Activated CD4-positive, alpha-beta memory T cell treated with anti-CD3 and anti-CD28 coated beads for 36 hours (primary cell): ENCODE results near the gene FAM98B. TPM values are rescaled to one million over a fixed set of nuclear protein-coding genes. Genes with fewer than 3 reads are reported as not detected.
A peak's percentile ranks its signal among the peaks of the same experiment; 100 is the strongest.

ENCODE experiments used
- CTCF ChIA-PET: fragments of 350-600 bp; sonication (Branson Sonifier 250); formaldehyde crosslinking; loops from one replicate; lab custom pipeline; 2021; ENCODE audit warnings: antibody characterized with exemption, inconsistent platforms; lab: Charles Lee
- POLR2A ChIA-PET: fragments of 350-600 bp; sonication (Branson Sonifier 250); formaldehyde crosslinking; loops from one replicate; lab custom pipeline; 2021; ENCODE audit warnings: antibody characterized with exemption; lab: Charles Lee
- DNase-seq: peaks from one replicate; pipeline ENCODE4 v3.0.0-alpha.2; 2020
- H3K27ac Mint-ChIP-seq: one replicate; pipeline ENCODE4 v1.8.0; 2021; ENCODE audit warnings: mixed read lengths
- H3K27me3 Mint-ChIP-seq: one replicate; pipeline ENCODE4 v1.8.0; 2021; ENCODE audit warnings: mixed read lengths
- H3K36me3 Mint-ChIP-seq: one replicate; pipeline ENCODE4 v1.8.0; 2021; ENCODE audit warnings: mixed read lengths
- H3K4me1 Mint-ChIP-seq: one replicate; pipeline ENCODE4 v1.8.0; 2021; ENCODE audit warnings: low read depth, mixed read lengths
- H3K4me3 Mint-ChIP-seq: one replicate; pipeline ENCODE4 v1.8.0; 2021; ENCODE audit warnings: mild to moderate bottlenecking, mixed read lengths
- H3K9me3 Mint-ChIP-seq: one replicate; pipeline ENCODE4 v1.8.0; 2021; ENCODE audit warnings: mixed read lengths
- intact Hi-C: fragments of 100-400 bp; cut with micrococcal nuclease; formaldehyde crosslinking; loops from one replicate; pipeline ENCODE4 v1.15.1; 2023
- total RNA-seq, 2 experiments: library from RNA; stranded (reverse); gene quantifications; one replicate each; pipeline ENCODE4 v1.2.3, GENCODE V29; 2021

FAM98B gene
- 10 to 100 TPM; 40.2 to 44.7 TPM for total RNA-seq

GRCh38 chr15:38453971-38454695 lies at the start of gene FAM98B:
FAM98B (plus strand) TSS chr15:38454127; CDS start chr15:38454162, 35 bp downstream.
- Mint-ChIP-seq H3K4me3 (peak within 1 kb of the TSS; percentile 93), H3K36me3 (peaks cover 3% of the 10 kb centered on the region), H3K9me3 (no peaks in the 10 kb centered on the region), H3K4me1 (peaks cover 22% of the 10 kb centered on the region), H3K27ac (peak within 1 kb of the TSS; percentile 89), H3K27me3 (no peaks in the 10 kb centered on the region)
- CTCF ChIA-PET: interaction anchor here (0.6 to 3.4 kb wide), 18 partner anchors 9 to 1302 kb away, joined by 3 to 65 read pairs (median 5); partner anchors contain the start of gene RASGRP1
- POLR2A ChIA-PET: interaction anchor here (0.8 to 1.8 kb wide), 12 partner anchors 12 to 246 kb away, joined by 3 to 10 read pairs (median 4); no protein-coding TSS in a partner anchor
- peak; percentile 93 for DNase-seq
- intact Hi-C loops: no loop called here

DNA sequence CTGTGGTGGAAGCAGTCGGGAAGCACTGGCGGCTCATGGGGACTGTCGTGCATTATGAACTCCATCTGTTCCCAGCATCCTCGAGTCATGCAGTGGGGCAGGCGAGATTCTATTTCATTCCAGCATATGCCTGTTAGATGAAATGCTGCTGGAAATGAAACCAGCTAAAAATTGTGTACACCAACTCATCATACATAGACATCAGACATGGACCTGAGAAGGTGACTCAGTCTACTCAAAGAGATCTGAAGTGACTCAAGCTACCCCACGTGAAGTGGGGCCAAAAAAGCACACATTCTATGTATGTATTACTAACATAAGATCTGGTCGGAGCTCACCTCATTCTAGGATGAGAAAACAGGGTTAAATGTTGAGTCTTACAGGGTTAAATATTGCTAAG lies 47.5 kb upstream of the FAM98B start:
- H3K4me1 Mint-ChIP-seq: no peaks in the 10 kb centered on the region
- DNase-seq: no peak
- peaks cover 8% of the 10 kb centered on the region for H3K27me3 Mint-ChIP-seq
- POLR2A ChIA-PET: no interaction called here
- intact Hi-C loops: no loop called here
- no peaks in the 10 kb centered on the region for H3K9me3 Mint-ChIP-seq
- no peaks in the 10 kb centered on the region for H3K36me3 Mint-ChIP-seq
- CTCF ChIA-PET: no interaction called here
- H3K4me3 Mint-ChIP-seq: no peak overlapping the region
- no peak overlapping the region for H3K27ac Mint-ChIP-seq

DNA sequence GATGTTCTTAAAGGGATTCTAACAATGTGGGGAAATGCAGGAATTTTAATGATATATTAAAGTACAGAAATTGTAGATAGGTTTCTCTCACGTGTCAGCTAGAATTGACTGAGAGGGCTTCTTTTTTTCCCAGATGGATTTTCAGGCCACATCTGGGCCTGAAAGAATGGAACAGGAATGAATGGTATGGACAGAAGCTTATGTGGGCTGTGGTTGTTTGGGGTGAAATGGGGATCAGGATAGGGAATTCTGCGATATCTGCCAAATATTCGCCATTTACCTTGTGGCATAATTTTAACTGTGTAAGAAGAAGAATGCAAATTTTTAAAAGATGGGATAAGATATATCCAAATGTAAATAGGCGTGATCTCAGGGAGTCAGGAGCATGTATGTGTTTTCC lies 45.4 kb upstream of the FAM98B start:
- no peak overlapping the region for H3K27ac Mint-ChIP-seq
- H3K4me3 Mint-ChIP-seq: no peak overlapping the region
- intact Hi-C loops: no loop called here
- peaks cover 11% of the 10 kb centered on the region for H3K27me3 Mint-ChIP-seq
- no peaks in the 10 kb centered on the region for H3K9me3 Mint-ChIP-seq
- CTCF ChIA-PET: no interaction called here
- DNase-seq: no peak
- POLR2A ChIA-PET: no interaction called here
- H3K36me3 Mint-ChIP-seq: no peaks in the 10 kb centered on the region
- H3K4me1 Mint-ChIP-seq: no peaks in the 10 kb centered on the region

DNA sequence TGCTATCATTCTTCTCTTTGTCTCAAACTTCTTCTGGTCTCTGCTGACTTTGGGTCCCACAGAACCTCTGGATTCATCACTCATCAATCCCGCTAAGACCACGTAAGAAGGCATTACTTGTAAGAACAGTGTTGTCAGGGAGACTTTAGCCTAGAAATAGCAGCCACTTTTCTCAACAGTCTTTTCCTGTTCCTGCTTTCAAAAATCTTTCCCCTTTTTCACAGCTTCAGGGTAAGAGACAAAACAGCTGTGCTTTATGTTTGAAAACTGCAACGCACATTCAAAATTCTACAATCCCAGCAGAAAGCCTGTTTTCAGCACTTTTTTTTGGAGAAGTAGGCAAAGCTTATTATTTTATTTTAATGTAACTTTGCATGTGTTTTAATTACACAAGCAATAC lies 42.0 kb upstream of the FAM98B start:
- no peak overlapping the region for H3K27ac Mint-ChIP-seq
- H3K27me3 Mint-ChIP-seq: peaks cover 17% of the 10 kb centered on the region
- H3K9me3 Mint-ChIP-seq: no peaks in the 10 kb centered on the region
- ChIA-PET POLR2A (no interaction called here), CTCF (interaction anchor here (1.2 to 1.5 kb wide), 2 partner anchors 14 to 56 kb away, joined by 3 read pairs; no protein-coding TSS in a partner anchor)
- H3K4me1 Mint-ChIP-seq: no peaks in the 10 kb centered on the region
- intact Hi-C loops: no loop called here
- no peaks in the 10 kb centered on the region for H3K36me3 Mint-ChIP-seq
- no peak for DNase-seq
- no peak overlapping the region for H3K4me3 Mint-ChIP-seq

- intact Hi-C loops: no loop called here
- Mint-ChIP-seq H3K27me3 (peaks cover 20% of the 10 kb centered on the region), H3K4me3 (no peak overlapping the region), H3K9me3 (no peaks in the 10 kb centered on the region), H3K4me1 (no peaks in the 10 kb centered on the region), H3K27ac (no peak overlapping the region), H3K36me3 (no peaks in the 10 kb centered on the region)
- no peak for DNase-seq
- POLR2A ChIA-PET: no interaction called here
- CTCF ChIA-PET: interaction anchor here (1.2 to 1.5 kb wide), 3 partner anchors 14 to 56 kb away, joined by 3 read pairs; no protein-coding TSS in a partner anchor
These were observed 41.5 kb upstream of the FAM98B start for GRCh38 chr15:38412466-38412865.

GRCh38 chr15:38414357-38414756 lies 39.6 kb upstream of the FAM98B start:
- CTCF ChIA-PET: no interaction called here
- intact Hi-C loops: no loop called here
- H3K9me3 Mint-ChIP-seq: no peaks in the 10 kb centered on the region
- no peaks in the 10 kb centered on the region for H3K4me1 Mint-ChIP-seq
- POLR2A ChIA-PET: no interaction called here
- peaks cover 17% of the 10 kb centered on the region for H3K27me3 Mint-ChIP-seq
- no peak overlapping the region for H3K4me3 Mint-ChIP-seq
- H3K27ac Mint-ChIP-seq: no peak overlapping the region
- H3K36me3 Mint-ChIP-seq: no peaks in the 10 kb centered on the region
- DNase-seq: peak; percentile 16

- POLR2A ChIA-PET: no interaction called here
- Mint-ChIP-seq H3K4me1 (no peaks in the 10 kb centered on the region), H3K27ac (no peak overlapping the region), H3K27me3 (peaks cover 9% of the 10 kb centered on the region), H3K4me3 (no peak overlapping the region), H3K9me3 (no peaks in the 10 kb centered on the region), H3K36me3 (no peaks in the 10 kb centered on the region)
- CTCF ChIA-PET: interaction anchor here (0.6 to 0.7 kb wide), 2 partner anchors 251 to 281 kb away, joined by 3 read pairs; no protein-coding TSS in a partner anchor
- DNase-seq: no peak
- intact Hi-C loops: no loop called here
These were observed 32.7 kb upstream of the FAM98B start for GRCh38 chr15:38421069-38421690.

DNA sequence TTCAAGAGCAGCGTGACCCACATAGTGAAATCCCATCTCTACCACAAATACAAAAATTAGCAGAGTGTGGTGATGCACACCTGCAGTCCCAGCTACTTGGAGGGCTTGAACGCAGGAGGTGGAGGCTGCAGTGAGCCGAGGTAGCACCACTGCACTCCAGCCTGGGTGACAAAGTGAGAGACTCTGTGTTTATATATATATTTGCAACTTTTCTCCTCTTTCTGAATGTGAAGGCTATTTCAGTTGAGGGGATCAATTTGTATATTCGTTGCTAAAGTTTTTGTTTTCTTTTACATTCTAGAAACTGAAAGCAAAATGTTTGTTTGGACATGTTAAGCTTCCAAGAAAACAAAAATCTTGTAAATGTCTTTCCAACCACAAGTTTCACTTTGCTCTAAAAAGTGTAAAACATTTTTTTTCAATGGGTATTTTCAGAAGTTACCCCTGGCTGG lies 29.8 kb upstream of the FAM98B start:
- no peak for DNase-seq
- Mint-ChIP-seq H3K9me3 (no peaks in the 10 kb centered on the region), H3K27me3 (peaks cover 5% of the 10 kb centered on the region), H3K4me1 (no peaks in the 10 kb centered on the region), H3K36me3 (no peaks in the 10 kb centered on the region), H3K27ac (no peak overlapping the region), H3K4me3 (no peak overlapping the region)
- POLR2A ChIA-PET: no interaction called here
- intact Hi-C loops: no loop called here
- CTCF ChIA-PET: interaction anchor here (0.7 to 5.8 kb wide), 5 partner anchors 16 to 275 kb away, joined by 3 to 34 read pairs (median 5); no protein-coding TSS in a partner anchor

DNA sequence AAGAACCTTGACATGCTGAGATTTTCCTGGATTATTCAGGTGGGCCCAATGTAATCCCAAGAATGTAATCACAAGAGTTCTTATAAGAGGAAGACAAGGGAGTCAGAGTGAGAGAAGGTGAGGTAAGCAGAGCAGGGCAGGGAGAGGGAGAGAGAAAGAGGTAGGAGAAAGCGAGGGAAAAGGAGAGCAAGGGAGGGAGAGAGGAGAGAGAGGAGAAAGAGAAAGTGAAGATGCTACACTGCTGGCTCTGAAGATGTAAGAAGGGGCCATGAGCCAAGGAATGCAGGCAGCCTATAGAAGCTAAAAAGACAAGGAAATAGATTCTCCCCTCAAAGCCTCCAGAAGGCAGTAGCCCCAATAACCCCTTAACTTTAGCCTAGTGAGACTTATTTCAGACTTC lies 28.7 kb upstream of the FAM98B start:
- H3K4me1 Mint-ChIP-seq: no peaks in the 10 kb centered on the region
- no peak overlapping the region for H3K4me3 Mint-ChIP-seq
- H3K27me3 Mint-ChIP-seq: peaks cover 5% of the 10 kb centered on the region
- H3K9me3 Mint-ChIP-seq: no peaks in the 10 kb centered on the region
- H3K27ac Mint-ChIP-seq: no peak overlapping the region
- no peak for DNase-seq
- POLR2A ChIA-PET: no interaction called here
- CTCF ChIA-PET: interaction anchor here (1.1 to 5.8 kb wide), 3 partner anchors 15 to 274 kb away, joined by 5 to 34 read pairs (median 5); no protein-coding TSS in a partner anchor
- no peaks in the 10 kb centered on the region for H3K36me3 Mint-ChIP-seq
- intact Hi-C loops: no loop called here

DNA sequence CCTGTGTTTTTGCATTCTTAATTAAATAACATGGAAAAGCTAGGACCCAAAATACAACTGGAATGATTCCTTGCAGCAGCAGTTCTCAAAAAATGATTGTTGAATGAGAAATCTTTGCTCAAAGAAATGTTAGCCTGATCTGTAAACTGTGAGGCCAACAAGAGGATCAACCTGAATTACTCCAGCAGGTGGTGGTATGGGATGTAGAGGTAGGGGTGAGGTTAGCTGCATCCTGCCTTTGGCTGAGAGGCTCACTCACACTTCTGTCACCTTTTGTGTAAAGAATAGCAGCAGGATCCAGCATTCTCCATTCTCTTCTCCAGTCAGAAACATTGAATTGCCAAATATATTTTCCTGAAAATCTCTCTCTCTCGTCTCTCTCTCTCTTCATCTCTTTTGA lies 26.5 kb upstream of the FAM98B start:
- Mint-ChIP-seq H3K4me3 (no peak overlapping the region), H3K9me3 (no peaks in the 10 kb centered on the region), H3K4me1 (no peaks in the 10 kb centered on the region), H3K27me3 (peaks cover 3% of the 10 kb centered on the region), H3K36me3 (no peaks in the 10 kb centered on the region), H3K27ac (no peak overlapping the region)
- intact Hi-C loops: no loop called here
- ChIA-PET POLR2A (no interaction called here), CTCF (interaction anchor here (0.8 to 5.8 kb wide), 2 partner anchors 13 to 272 kb away, joined by 3 to 34 read pairs; no protein-coding TSS in a partner anchor)
- no peak for DNase-seq

DNA sequence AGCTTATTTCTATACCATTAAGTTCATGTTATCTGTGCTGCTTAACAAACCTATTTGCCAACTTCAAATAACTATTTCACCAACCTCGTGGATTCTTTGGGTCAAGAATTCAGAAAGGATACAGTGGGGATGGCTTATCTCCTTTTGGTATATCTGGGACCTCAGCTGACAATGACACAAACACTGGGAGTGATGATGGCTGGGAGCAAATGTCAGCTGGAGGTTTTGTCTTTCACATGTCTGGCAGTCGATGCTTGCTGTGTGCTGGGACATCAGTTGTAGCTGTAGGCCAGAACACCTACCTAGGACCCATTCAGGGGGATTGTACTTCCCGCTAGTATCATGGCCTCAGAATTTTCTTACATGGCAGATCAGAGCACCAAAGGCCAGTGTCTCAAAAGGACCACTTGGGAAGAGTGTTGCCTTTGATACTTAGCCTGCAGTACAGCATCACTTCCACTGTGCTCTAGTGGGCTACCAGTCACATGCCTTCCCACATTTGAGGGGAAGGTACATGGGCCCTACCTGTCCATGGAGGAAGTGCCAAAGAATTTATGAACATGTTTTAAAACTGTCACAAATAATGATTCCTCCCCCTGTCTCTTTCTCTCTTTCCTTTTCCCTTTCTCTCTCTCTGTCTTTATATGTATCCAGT lies 23.7 kb upstream of the FAM98B start:
- H3K4me1 Mint-ChIP-seq: no peaks in the 10 kb centered on the region
- peaks cover 5% of the 10 kb centered on the region for H3K27me3 Mint-ChIP-seq
- ChIA-PET POLR2A (no interaction called here), CTCF (no interaction called here)
- intact Hi-C loops: no loop called here
- H3K27ac Mint-ChIP-seq: no peak overlapping the region
- H3K9me3 Mint-ChIP-seq: no peaks in the 10 kb centered on the region
- no peak for DNase-seq
- H3K4me3 Mint-ChIP-seq: no peak overlapping the region
- no peaks in the 10 kb centered on the region for H3K36me3 Mint-ChIP-seq

DNA sequence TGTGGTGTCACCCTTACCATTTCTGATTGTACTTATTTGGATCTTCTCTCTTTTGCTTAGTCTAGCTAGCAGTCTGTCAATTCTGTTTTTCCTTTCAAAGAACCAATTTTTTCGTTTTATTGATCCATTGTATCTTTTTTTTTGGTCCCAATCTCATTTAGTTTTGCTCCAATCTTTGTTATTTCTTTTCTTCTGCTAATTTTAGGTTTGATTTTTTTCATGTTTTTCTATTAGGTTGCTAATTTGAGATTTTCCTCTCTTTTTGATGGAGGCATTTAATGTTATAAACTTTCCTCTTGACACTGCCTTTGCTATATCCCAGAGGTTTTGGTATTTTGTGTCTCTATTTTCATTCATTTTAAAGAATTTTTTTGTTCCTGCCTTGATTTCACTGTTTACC lies 16.9 kb upstream of the FAM98B start:
- Mint-ChIP-seq H3K27me3 (peaks cover 13% of the 10 kb centered on the region), H3K9me3 (peaks cover 9% of the 10 kb centered on the region), H3K27ac (no peak overlapping the region), H3K4me3 (no peak overlapping the region), H3K36me3 (no peaks in the 10 kb centered on the region), H3K4me1 (peaks cover 5% of the 10 kb centered on the region)
- intact Hi-C loops: no loop called here
- CTCF ChIA-PET: interaction anchor here (0.6 kb wide), 1 partner anchor 211 kb away, joined by 3 read pairs; no protein-coding TSS in a partner anchor
- DNase-seq: no peak
- POLR2A ChIA-PET: no interaction called here
